ENCODE results near the gene ENTPD3. TPM values are rescaled to one million over a fixed set of nuclear protein-coding genes. Genes with fewer than 3 reads are reported as not detected.

The ENTPD3 gene
- total RNA-seq, 1 donor from 2014 or later = 1.6 TPM

GRCh38 chr3:40369716-40370115 lies 17.3 kb upstream of the ENTPD3 start:
- no peaks in the 10 kb centered on the region for H3K27me3 ChIP-seq (ENCODE audit: control insufficient read depth in 3 of 3, insufficient read depth in 3 of 3, low read length in 3 of 3)
- H3K4me3 ChIP-seq (ENCODE audit: low read length in 3 of 3) = no peak overlapping the region
- H3K27ac ChIP-seq (ENCODE audit: low read depth, low read length) = no peak overlapping the region
- H3K9me3 ChIP-seq (ENCODE audit: control insufficient read depth in 3 of 3, low read length in 3 of 3) = no peaks in the 10 kb centered on the region
- H3K4me1 ChIP-seq (ENCODE audit: control insufficient read depth in 3 of 3, insufficient read depth in 3 of 3, low read length in 3 of 3) = peaks cover 0 to 4% (median 3%) of the 10 kb centered on the region in 3 donors
- no peak overlapping the region for H3K9ac ChIP-seq (ENCODE audit: low read depth in 1 of 3, low read length in 3 of 3)
- H3K36me3 ChIP-seq (ENCODE audit: control insufficient read depth in 3 of 3, insufficient read depth in 3 of 3, low read length in 3 of 3) = no peaks in the 10 kb centered on the region

- no peaks in the 10 kb centered on the region for H3K36me3 ChIP-seq (ENCODE audit: control insufficient read depth in 3 of 3, insufficient read depth in 3 of 3, low read length in 3 of 3)
- H3K27me3 ChIP-seq (ENCODE audit: control insufficient read depth in 3 of 3, insufficient read depth in 3 of 3, low read length in 3 of 3) = no peaks in the 10 kb centered on the region
- no peak overlapping the region for H3K27ac ChIP-seq (ENCODE audit: low read depth, low read length)
- no peaks in the 10 kb centered on the region for H3K9me3 ChIP-seq (ENCODE audit: control insufficient read depth in 3 of 3, low read length in 3 of 3)
- H3K9ac ChIP-seq (ENCODE audit: low read depth in 1 of 3, low read length in 3 of 3) = no peak overlapping the region
- H3K4me1 ChIP-seq (ENCODE audit: control insufficient read depth in 3 of 3, insufficient read depth in 3 of 3, low read length in 3 of 3) = no peaks in the 10 kb centered on the region
- no peak overlapping the region for H3K4me3 ChIP-seq (ENCODE audit: low read length in 3 of 3)
Measured at GRCh38 chr3:40377822-40378221, 9.2 kb upstream of the ENTPD3 start.

GRCh38 chr3:40379674-40380306 lies 7.2 kb upstream of the ENTPD3 start:
- Histone ChIP-seq H3K9me3 (ENCODE audit: control insufficient read depth in 3 of 3, low read length in 3 of 3) (no peaks in the 10 kb centered on the region), H3K27me3 (ENCODE audit: control insufficient read depth in 3 of 3, insufficient read depth in 3 of 3, low read length in 3 of 3) (no peaks in the 10 kb centered on the region), H3K36me3 (ENCODE audit: control insufficient read depth in 3 of 3, insufficient read depth in 3 of 3, low read length in 3 of 3) (no peaks in the 10 kb centered on the region)

DNA sequence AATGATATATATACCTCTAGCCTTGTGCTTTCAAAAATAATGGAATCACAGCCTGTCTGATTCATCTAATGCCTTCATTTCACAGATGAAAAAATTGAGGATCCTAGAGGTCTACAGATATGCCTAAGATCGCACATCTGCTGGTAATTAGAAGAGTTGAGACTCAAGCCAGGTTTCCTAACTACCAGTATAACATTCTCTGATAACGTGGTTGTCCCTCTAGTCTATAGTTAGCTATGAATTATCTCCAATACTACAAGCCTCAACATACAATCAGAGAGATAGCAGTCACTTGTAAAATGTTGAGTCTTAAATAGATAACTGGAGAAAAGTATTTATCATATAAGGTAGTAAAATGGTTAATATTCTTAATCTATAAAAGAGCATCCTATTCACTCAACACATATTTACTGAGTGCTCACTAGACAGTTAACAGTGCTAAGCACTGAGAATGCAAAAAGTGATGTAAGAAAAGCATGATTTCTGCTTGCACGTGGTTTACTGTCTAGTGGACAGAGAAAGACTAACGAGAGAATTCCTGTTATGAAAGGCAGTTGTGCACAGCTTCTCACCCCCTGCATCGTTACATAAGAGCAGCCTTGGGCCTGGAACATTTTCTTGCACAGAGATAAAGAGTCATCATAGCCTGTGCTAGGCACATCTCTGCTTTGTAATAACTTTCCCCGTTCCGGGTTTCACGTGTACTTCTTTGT lies 4.9 kb upstream of the ENTPD3 start:
- no peak overlapping the region for H3K4me3 ChIP-seq (ENCODE audit: low read length in 3 of 3)
- H3K9ac ChIP-seq (ENCODE audit: low read depth in 1 of 3, low read length in 3 of 3) = no peak overlapping the region
- H3K9me3 ChIP-seq (ENCODE audit: control insufficient read depth in 3 of 3, low read length in 3 of 3) = no peaks in the 10 kb centered on the region
- H3K27ac ChIP-seq (ENCODE audit: low read depth, low read length) = no peak overlapping the region
- H3K36me3 ChIP-seq (ENCODE audit: control insufficient read depth in 3 of 3, insufficient read depth in 3 of 3, low read length in 3 of 3) = no peaks in the 10 kb centered on the region
- peaks cover 2 to 7% (median 3%) of the 10 kb centered on the region in 3 donors for H3K27me3 ChIP-seq (ENCODE audit: control insufficient read depth in 3 of 3, insufficient read depth in 3 of 3, low read length in 3 of 3)
- peaks cover 0 to under 1% (median under 1%) of the 10 kb centered on the region in 3 donors for H3K4me1 ChIP-seq (ENCODE audit: control insufficient read depth in 3 of 3, insufficient read depth in 3 of 3, low read length in 3 of 3)

More at GRCh38 chr3:40379674-40380306, 7.2 kb upstream of the ENTPD3 start:
- Histone ChIP-seq H3K4me1 (ENCODE audit: control insufficient read depth in 3 of 3, insufficient read depth in 3 of 3, low read length in 3 of 3) (no peaks in the 10 kb centered on the region), H3K4me3 (ENCODE audit: low read length in 3 of 3) (no peak overlapping the region), H3K9ac (ENCODE audit: low read depth in 1 of 3, low read length in 3 of 3) (no peak overlapping the region), H3K27ac (ENCODE audit: low read depth, low read length) (no peak overlapping the region)

DNA sequence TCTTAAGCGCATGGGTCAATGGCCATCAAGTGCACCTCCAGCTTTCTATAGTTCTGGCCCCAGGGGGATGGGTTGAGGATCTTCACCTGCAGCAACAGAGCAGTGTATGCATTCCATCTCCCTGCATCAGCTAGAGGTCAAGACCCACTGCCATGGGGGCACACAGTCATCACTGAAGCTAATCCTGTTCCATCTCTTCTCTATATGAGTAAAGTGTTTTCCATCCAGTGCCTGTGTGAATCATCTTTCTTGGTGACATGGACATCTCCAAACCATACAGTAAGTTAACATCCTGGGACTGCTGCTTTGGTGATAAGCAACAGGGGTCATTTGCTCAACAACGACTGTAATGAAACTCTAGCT lies 4.4 kb upstream of the ENTPD3 start:
- Histone ChIP-seq H3K27ac (ENCODE audit: low read depth, low read length) (no peak overlapping the region), H3K4me3 (ENCODE audit: low read length in 3 of 3) (no peak overlapping the region), H3K9me3 (ENCODE audit: control insufficient read depth in 3 of 3, low read length in 3 of 3) (no peaks in the 10 kb centered on the region), H3K27me3 (ENCODE audit: control insufficient read depth in 3 of 3, insufficient read depth in 3 of 3, low read length in 3 of 3) (peaks cover 6 to 11% (median 6%) of the 10 kb centered on the region in 3 donors), H3K36me3 (ENCODE audit: control insufficient read depth in 3 of 3, insufficient read depth in 3 of 3, low read length in 3 of 3) (no peaks in the 10 kb centered on the region), H3K9ac (ENCODE audit: low read depth in 1 of 3, low read length in 3 of 3) (no peak overlapping the region), H3K4me1 (ENCODE audit: control insufficient read depth in 3 of 3, insufficient read depth in 3 of 3, low read length in 3 of 3) (peaks cover 2 to 5% (median 3%) of the 10 kb centered on the region in 3 donors)

GRCh38 chr3:40386213-40386612 lies 771 bp upstream of the ENTPD3 start:
- peaks cover 2 to 5% (median 3%) of the 10 kb centered on the region in 3 donors for H3K4me1 ChIP-seq (ENCODE audit: control insufficient read depth in 3 of 3, insufficient read depth in 3 of 3, low read length in 3 of 3)
- peaks cover 6 to 11% (median 6%) of the 10 kb centered on the region in 3 donors for H3K27me3 ChIP-seq (ENCODE audit: control insufficient read depth in 3 of 3, insufficient read depth in 3 of 3, low read length in 3 of 3)
- H3K4me3 ChIP-seq (ENCODE audit: low read length in 3 of 3) = no peak overlapping the region
- peak overlapping the region in 1 of 3 donors; percentile 16 for H3K9ac ChIP-seq (ENCODE audit: low read depth in 1 of 3, low read length in 3 of 3)
- no peak overlapping the region for H3K27ac ChIP-seq (ENCODE audit: low read depth, low read length)
- H3K9me3 ChIP-seq (ENCODE audit: control insufficient read depth in 3 of 3, low read length in 3 of 3) = no peaks in the 10 kb centered on the region
- H3K36me3 ChIP-seq (ENCODE audit: control insufficient read depth in 3 of 3, insufficient read depth in 3 of 3, low read length in 3 of 3) = no peaks in the 10 kb centered on the region

- no peaks in the 10 kb centered on the region for H3K9me3 ChIP-seq (ENCODE audit: control insufficient read depth in 3 of 3, low read length in 3 of 3)
- peaks cover 6 to 11% (median 6%) of the 10 kb centered on the region in 3 donors for H3K27me3 ChIP-seq (ENCODE audit: control insufficient read depth in 3 of 3, insufficient read depth in 3 of 3, low read length in 3 of 3)
- H3K36me3 ChIP-seq (ENCODE audit: control insufficient read depth in 3 of 3, insufficient read depth in 3 of 3, low read length in 3 of 3) = no peaks in the 10 kb centered on the region
- H3K27ac ChIP-seq (ENCODE audit: low read depth, low read length) = no peak overlapping the region
- peaks cover 2 to 5% (median 3%) of the 10 kb centered on the region in 3 donors for H3K4me1 ChIP-seq (ENCODE audit: control insufficient read depth in 3 of 3, insufficient read depth in 3 of 3, low read length in 3 of 3)
- H3K9ac ChIP-seq (ENCODE audit: low read depth in 1 of 3, low read length in 3 of 3) = no peak overlapping the region
- H3K4me3 ChIP-seq (ENCODE audit: low read length in 3 of 3) = no peak overlapping the region
Measured at GRCh38 chr3:40387895-40388254, 891 bp downstream of the ENTPD3 start.

DNA sequence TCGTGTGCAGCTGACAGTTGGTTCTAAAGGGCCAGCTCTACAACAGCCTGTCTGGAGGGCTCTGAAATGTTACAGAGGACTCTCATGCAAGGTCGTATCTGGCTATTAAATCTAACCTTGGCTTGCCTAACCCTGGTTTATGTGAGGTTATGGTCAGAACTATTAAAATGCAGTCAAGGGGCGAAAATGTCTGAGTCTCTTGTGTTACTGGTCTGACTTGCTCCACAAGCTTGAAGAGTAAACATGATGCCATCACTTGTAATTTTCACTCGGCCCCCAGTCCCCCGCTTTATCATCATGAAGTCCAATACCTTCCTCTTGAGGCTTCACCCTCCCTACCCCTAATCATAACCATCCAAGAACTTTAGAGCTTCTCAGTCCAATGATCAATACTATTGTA lies 9.4 kb downstream of the ENTPD3 start:
- Histone ChIP-seq H3K27ac (ENCODE audit: low read depth, low read length) (no peak overlapping the region), H3K36me3 (ENCODE audit: control insufficient read depth in 3 of 3, insufficient read depth in 3 of 3, low read length in 3 of 3) (peaks cover 0 to 2% (median 0%) of the 10 kb centered on the region in 3 donors), H3K9me3 (ENCODE audit: control insufficient read depth in 3 of 3, low read length in 3 of 3) (no peaks in the 10 kb centered on the region), H3K27me3 (ENCODE audit: control insufficient read depth in 3 of 3, insufficient read depth in 3 of 3, low read length in 3 of 3) (no peaks in the 10 kb centered on the region), H3K4me3 (ENCODE audit: low read length in 3 of 3) (no peak overlapping the region), H3K4me1 (ENCODE audit: control insufficient read depth in 3 of 3, insufficient read depth in 3 of 3, low read length in 3 of 3) (no peaks in the 10 kb centered on the region), H3K9ac (ENCODE audit: low read depth in 1 of 3, low read length in 3 of 3) (no peak overlapping the region)

- no peak overlapping the region for H3K9ac ChIP-seq (ENCODE audit: low read depth in 1 of 3, low read length in 3 of 3)
- no peak overlapping the region for H3K27ac ChIP-seq (ENCODE audit: low read depth, low read length)
- H3K9me3 ChIP-seq (ENCODE audit: control insufficient read depth in 3 of 3, low read length in 3 of 3) = no peaks in the 10 kb centered on the region
- H3K4me3 ChIP-seq (ENCODE audit: low read length in 3 of 3) = no peak overlapping the region
- no peaks in the 10 kb centered on the region for H3K27me3 ChIP-seq (ENCODE audit: control insufficient read depth in 3 of 3, insufficient read depth in 3 of 3, low read length in 3 of 3)
- peaks cover 0 to 2% (median 0%) of the 10 kb centered on the region in 3 donors for H3K36me3 ChIP-seq (ENCODE audit: control insufficient read depth in 3 of 3, insufficient read depth in 3 of 3, low read length in 3 of 3)
- no peaks in the 10 kb centered on the region for H3K4me1 ChIP-seq (ENCODE audit: control insufficient read depth in 3 of 3, insufficient read depth in 3 of 3, low read length in 3 of 3)
Measured at GRCh38 chr3:40397129-40397528, 10.1 kb downstream of the ENTPD3 start.

DNA sequence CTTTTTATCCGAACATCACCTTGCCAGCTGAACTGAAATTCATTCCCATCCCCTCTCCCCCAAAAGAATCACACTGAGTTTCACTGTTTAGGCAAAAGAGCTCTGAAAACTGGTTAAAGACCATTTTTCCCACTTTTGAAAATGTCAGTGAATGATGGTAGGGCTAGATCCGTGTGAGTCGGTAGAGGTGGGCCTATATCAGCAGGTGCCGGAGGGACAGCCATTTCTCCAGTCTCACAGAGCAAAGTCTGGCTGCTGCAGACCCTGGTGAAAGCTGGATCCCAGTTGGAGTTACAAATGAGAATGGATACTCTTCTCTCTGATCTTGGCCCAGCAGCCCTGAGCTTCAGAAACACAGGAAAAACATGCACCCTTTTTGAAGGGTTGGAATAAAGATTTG lies 10.9 kb downstream of the ENTPD3 start:
- H3K27ac ChIP-seq (ENCODE audit: low read depth, low read length) = no peak overlapping the region
- no peaks in the 10 kb centered on the region for H3K27me3 ChIP-seq (ENCODE audit: control insufficient read depth in 3 of 3, insufficient read depth in 3 of 3, low read length in 3 of 3)
- no peak overlapping the region for H3K9ac ChIP-seq (ENCODE audit: low read depth in 1 of 3, low read length in 3 of 3)
- H3K4me3 ChIP-seq (ENCODE audit: low read length in 3 of 3) = no peak overlapping the region
- H3K4me1 ChIP-seq (ENCODE audit: control insufficient read depth in 3 of 3, insufficient read depth in 3 of 3, low read length in 3 of 3) = no peaks in the 10 kb centered on the region
- peaks cover 0 to 2% (median 0%) of the 10 kb centered on the region in 3 donors for H3K36me3 ChIP-seq (ENCODE audit: control insufficient read depth in 3 of 3, insufficient read depth in 3 of 3, low read length in 3 of 3)
- H3K9me3 ChIP-seq (ENCODE audit: control insufficient read depth in 3 of 3, low read length in 3 of 3) = no peaks in the 10 kb centered on the region

Data from skeletal muscle tissue (tissue), 4 donors.